GM12874 (cell line): ENCODE results near the gene PNKD.

Experiments used
- CTCF ChIP-seq: IDR thresholded peaks from 2 replicates; pipeline ENCODE4 v1.5.1; 2011; ENCODE audit warnings: low read depth, mild to moderate bottlenecking, control low read depth, low read length, moderate library complexity; ENCODE audit not compliant: insufficient read depth

The PNKD gene

GRCh38 chr2:218270721-218271486, 585 bp downstream of the PNKD start:
- TF ChIP-seq CTCF: no peak

- TF ChIP-seq CTCF: no peak
Measured at GRCh38 chr2:218271487-218271797, 1.1 kb downstream of the PNKD start.

GRCh38 chr2:218271865-218272530, 1.7 kb downstream of the PNKD start:
- no peak for TF ChIP-seq CTCF

- TF ChIP-seq CTCF: peak; percentile 90
Measured at GRCh38 chr2:218272531-218273212, 2.4 kb downstream of the PNKD start.

GRCh38 chr2:218273908-218274249, 3.6 kb downstream of the PNKD start:
- no peak for TF ChIP-seq CTCF

- TF ChIP-seq CTCF: no peak
Measured at GRCh38 chr2:218274586-218274985, 4.3 kb downstream of the PNKD start.

GRCh38 chr2:218275371-218276072, 5.2 kb downstream of the PNKD start:
- TF ChIP-seq CTCF: no peak
